Muscle of leg (tissue), 11 donors: ENCODE results near the gene RBMS1. TPM values are rescaled to one million over a fixed set of nuclear protein-coding genes. Genes with fewer than 3 reads are reported as not detected.
A peak's percentile ranks its signal among the peaks of the same experiment; 100 is the strongest.

Experiments used
- DNase-seq: peaks from one replicate; pipeline ENCODE4 v3.0.0; 2013
- H3K27ac ChIP-seq: one replicate; pipeline ENCODE4 v1.5.1; 2013; ENCODE audit warnings: mild to moderate bottlenecking, low read length, control low read depth
- H3K27me3 ChIP-seq: one replicate; pipeline ENCODE4 v1.6.1; 2013; ENCODE audit warnings: low read length; ENCODE audit not compliant: control insufficient read depth, insufficient read depth
- H3K36me3 ChIP-seq: one replicate; pipeline ENCODE4 v1.6.1; 2013; ENCODE audit warnings: low read length; ENCODE audit not compliant: control insufficient read depth, insufficient read depth
- H3K4me1 ChIP-seq: one replicate; pipeline ENCODE4 v1.6.1; 2013; ENCODE audit warnings: low read length; ENCODE audit not compliant: control insufficient read depth, insufficient read depth
- H3K4me3 ChIP-seq: one replicate; pipeline ENCODE4 v1.5.1; 2013; ENCODE audit warnings: low read length, control low read depth
- H3K9me3 ChIP-seq: replicated peaks from 2 replicates; pipeline ENCODE4 v1.6.1; 2013; ENCODE audit warnings: low read depth, low read length; ENCODE audit not compliant: control insufficient read depth
- WGBS: methylation state at CpG from one replicate; pipeline ENCODE4 v1.1.5; 2013; ENCODE audit warnings: missing lambda C conversion rate; ENCODE audit not compliant: insufficient coverage; 5-methylcytosine and 5-hydroxymethylcytosine counted together
- polyA plus RNA-seq, 8 donors: library from polyadenylated mRNA; unstranded; fragments of 120-200 nt; gene quantifications; one replicate each; pipeline versions ENCODE4 v1.2.1 to v1.2.3, GENCODE V29; 2013; ENCODE audit warnings: inconsistent platforms in 1 of 8, low replicate concordance in 1 of 8; ENCODE audit not compliant: insufficient read length in 8 of 8, insufficient read depth in 1 of 8
- total RNA-seq: library from RNA; stranded (reverse); fragments of 120-200 nt; gene quantifications from one replicate; pipeline ENCODE4 v1.2.4, GENCODE V29; 2013

Gene RBMS1
- total and polyA plus RNA-seq, 9 donors: 41.4 to 71.7 (median 56.6) TPM

DNA sequence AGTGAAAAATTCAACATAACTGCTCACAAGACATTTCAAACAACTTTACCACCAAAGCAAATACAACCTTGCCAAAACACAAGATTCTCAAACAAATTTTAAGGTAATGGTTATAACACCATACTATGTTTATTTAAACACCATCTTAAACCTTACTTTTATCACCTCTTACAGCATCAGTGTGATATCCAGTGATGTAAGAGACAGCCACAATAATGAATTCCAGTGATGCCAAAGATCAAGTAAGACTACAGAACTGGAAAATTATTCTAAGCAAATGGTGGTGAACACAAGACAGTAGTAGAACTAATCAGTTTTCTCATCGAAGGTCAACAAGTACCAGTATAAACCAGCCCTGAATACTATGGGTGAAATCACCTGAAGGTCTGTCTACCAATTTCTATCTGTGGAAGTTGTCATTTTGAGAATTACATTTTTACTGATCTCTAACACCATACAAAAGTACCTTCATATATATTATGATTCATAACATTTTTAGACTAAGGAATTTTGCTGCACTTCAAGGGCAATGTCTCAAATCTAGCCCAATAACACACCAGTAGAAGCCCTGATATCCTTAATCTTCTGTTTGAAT lies 146.2 kb downstream of the RBMS1 start:
- peaks cover 2% of the 10 kb centered on the region for H3K4me1 ChIP-seq
- no peaks in the 10 kb centered on the region for H3K27me3 ChIP-seq
- no CpG with 5 or more reads among the region's 1 CpG for WGBS
- H3K9me3 ChIP-seq: no peaks in the 10 kb centered on the region
- no peak for DNase-seq
- peaks cover 9% of the 10 kb centered on the region for H3K36me3 ChIP-seq
- no peak overlapping the region for H3K27ac ChIP-seq
- no peak overlapping the region for H3K4me3 ChIP-seq

DNA sequence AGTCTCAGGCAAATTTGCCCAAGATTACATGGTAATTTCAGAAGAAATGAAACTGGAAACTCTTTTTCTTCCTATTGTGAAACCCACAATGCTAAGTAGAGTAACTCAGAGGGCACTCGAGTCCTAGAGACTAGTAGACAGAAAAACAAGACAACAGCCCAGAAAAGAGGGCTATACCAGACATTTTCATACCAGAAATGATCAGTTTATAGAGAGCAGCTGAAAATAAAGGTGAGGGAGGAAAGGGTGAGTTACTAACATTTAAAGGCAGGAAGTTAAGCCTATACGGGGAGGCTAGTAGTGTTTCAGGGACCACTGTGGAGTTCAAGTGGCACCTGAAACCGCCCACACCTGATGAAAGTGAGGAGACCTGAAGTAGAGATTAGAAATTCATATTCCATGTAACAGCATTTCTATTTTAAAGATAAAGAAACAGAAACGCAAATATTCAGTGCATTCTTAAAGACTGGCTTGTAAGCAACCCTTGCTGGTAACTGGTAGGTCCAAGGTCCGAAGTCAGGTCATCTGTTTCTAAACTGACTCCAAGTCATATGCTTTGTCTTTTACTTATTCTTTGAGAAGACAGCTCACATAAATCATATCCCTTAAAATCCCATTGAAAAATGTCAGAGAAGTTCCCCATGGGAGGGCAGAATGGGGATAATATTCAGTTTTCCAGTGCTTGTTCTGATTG lies 148.4 kb downstream of the RBMS1 start:
- H3K36me3 ChIP-seq: peaks cover 8% of the 10 kb centered on the region
- no peaks in the 10 kb centered on the region for H3K27me3 ChIP-seq
- no peak overlapping the region for H3K27ac ChIP-seq
- no peaks in the 10 kb centered on the region for H3K9me3 ChIP-seq
- WGBS: 100% methylated on average over 1 of the region's 5 CpGs
- peaks cover 2% of the 10 kb centered on the region for H3K4me1 ChIP-seq
- H3K4me3 ChIP-seq: no peak overlapping the region
- DNase-seq: no peak

DNA sequence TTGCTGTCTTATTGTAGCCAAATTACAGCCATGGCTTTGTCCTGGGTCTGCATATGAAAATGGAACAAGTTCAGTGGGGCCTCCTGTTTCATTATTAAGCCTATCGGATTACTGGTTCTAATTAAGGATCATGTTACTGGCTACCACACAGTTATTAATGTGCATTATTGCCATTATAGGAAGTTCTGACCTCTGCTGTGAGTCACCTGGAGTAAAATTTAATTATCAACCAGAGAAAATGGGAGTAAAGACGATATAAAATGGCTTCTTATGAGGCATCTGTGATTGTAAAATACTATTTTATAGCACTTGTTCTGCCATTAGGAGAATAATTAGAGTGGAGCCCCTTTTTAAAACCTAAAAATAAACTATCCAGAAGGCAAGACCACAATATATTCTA lies 150.2 kb downstream of the RBMS1 start:
- no peak for DNase-seq
- H3K36me3 ChIP-seq: peaks cover 2% of the 10 kb centered on the region
- H3K27ac ChIP-seq: no peak overlapping the region
- no CpG with 5 or more reads among the region's 2 CpGs for WGBS
- H3K9me3 ChIP-seq: no peaks in the 10 kb centered on the region
- no peak overlapping the region for H3K4me3 ChIP-seq
- peaks cover 6% of the 10 kb centered on the region for H3K4me1 ChIP-seq
- no peaks in the 10 kb centered on the region for H3K27me3 ChIP-seq

DNA sequence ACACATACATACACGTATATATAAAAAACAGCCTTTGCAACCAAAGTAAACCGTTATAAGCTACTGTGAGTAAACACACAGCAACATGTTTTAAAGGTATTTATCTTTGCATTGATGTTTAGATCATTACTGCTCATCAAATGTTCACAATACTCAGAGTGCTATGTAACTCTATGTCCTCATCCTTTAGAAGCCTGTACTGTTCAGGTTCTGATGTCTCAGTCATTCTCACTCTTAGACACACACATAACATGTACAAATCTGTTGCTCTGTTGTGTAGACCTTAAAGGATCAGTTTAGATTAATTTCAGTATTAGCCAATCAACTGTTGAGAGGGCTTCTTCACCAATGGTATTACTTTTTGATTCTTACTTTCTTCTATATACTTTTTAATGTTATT lies 153.9 kb downstream of the RBMS1 start:
- Histone ChIP-seq H3K4me3 (no peak overlapping the region), H3K4me1 (peaks cover 10% of the 10 kb centered on the region), H3K27me3 (no peaks in the 10 kb centered on the region), H3K9me3 (no peaks in the 10 kb centered on the region), H3K36me3 (peaks cover 2% of the 10 kb centered on the region), H3K27ac (peak overlapping the region; percentile 30)
- WGBS: no CpG with 5 or more reads among the region's 2 CpGs
- DNase-seq: no peak

DNA sequence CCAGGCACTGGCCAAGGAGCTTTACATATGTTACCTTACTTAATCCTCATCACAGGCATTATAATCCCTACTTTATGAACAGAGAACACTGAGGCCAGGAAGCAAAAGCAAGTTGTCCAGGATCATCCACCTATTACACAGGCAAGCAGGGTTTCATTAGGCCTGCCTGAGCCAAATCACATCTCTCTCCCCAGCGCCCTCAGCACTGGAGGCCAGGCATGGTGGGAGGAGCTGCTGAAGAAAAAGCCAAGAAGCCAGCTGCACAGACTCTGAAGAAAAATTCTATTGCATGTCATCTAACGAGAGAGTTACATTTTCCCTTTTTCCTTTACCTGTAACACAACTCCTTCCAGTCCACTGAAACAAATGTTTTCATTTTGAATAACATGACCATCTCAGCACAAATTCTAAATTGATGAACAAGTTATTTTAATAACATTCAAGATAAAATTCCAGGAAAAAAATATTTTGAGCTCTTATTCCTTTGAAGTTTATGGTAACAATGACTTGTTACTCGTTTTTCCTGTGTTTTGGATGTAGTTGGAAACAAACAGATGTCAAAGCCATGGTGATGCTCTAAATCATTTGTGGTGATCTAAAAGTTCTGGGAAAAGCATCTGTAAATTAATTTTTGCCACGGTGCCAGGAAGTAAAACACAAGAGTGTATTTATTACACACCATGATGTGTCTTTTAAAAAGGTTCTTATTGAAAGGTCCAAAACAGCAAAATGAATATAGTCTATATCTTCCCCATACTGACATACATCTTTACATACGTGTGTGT lies 154.5 kb downstream of the RBMS1 start:
- DNase-seq: peak; percentile 88

DNA sequence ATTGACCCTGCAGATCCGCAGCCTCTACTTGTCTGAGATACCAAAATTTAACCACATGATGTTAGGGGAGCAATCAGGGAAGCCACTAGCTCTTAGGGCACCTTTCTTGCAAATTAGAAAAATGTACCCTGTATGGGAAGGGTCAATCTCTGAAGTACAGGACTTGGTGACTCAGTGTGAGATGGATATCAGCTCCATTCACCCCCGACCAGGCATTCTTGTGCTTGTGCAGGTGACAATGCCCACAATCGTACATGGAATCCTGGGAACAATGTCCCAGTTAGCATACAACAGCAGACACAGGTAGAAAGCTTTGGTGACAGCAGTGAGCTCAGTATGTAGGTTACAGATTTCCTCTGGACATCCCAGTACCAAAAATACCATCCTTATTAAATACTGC lies 155.9 kb downstream of the RBMS1 start:
- WGBS: no CpG with 5 or more reads among the region's 3 CpGs
- DNase-seq: no peak
- Histone ChIP-seq H3K4me1 (peaks cover 13% of the 10 kb centered on the region), H3K27ac (no peak overlapping the region), H3K36me3 (no peaks in the 10 kb centered on the region), H3K27me3 (no peaks in the 10 kb centered on the region), H3K9me3 (no peaks in the 10 kb centered on the region), H3K4me3 (no peak overlapping the region)

More for the DNA sequence above, 154.5 kb downstream of the RBMS1 start:
- Histone ChIP-seq H3K27ac (peak overlapping the region; percentile 30), H3K36me3 (peaks cover 2% of the 10 kb centered on the region), H3K9me3 (no peaks in the 10 kb centered on the region), H3K27me3 (no peaks in the 10 kb centered on the region), H3K4me3 (no peak overlapping the region), H3K4me1 (peaks cover 10% of the 10 kb centered on the region)
- whole genome bisulfite sequencing: 17% methylated on average over 1 of the region's 5 CpGs

DNA sequence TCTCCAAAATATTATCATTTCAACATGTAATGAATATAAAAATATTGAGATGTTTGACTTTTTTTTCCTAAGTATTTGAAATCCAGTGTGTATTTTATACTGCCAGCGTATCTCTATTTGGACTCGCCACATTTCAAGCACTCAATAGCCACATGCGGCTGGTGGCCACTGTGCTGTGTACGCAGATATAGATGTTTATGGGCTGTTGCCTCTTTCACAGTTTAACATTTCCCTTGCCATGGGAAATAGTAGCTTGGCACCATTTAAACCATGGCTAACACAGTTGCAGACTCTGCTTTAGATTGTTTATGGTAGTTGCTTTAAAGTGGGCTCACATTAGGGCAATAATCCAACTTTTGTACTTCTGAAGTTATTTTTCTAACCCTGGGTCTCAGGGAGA lies 157.0 kb downstream of the RBMS1 start:
- no peaks in the 10 kb centered on the region for H3K36me3 ChIP-seq
- H3K27me3 ChIP-seq: no peaks in the 10 kb centered on the region
- WGBS: no CpG with 5 or more reads among the region's 4 CpGs
- H3K4me1 ChIP-seq: peaks cover 13% of the 10 kb centered on the region
- no peak overlapping the region for H3K4me3 ChIP-seq
- H3K9me3 ChIP-seq: no peaks in the 10 kb centered on the region
- no peak overlapping the region for H3K27ac ChIP-seq
- no peak for DNase-seq

DNA sequence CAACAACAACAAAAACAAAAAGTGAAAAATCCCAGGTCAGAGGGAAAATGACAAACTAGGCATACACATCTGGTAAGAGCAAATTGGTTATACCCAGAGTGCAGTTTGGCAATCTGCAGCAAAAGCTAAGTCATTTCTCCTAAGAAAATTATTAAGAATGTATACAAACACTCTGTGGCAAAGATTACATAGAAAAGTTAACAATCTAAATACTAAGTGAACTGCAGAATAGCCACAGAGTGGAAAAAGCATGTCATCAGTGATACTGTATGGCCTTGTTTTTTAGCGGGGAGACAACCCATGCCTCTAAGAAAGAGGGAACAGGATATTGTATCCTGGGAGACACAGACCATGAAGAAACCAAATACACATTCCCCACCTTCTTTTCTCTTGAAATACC lies 157.5 kb downstream of the RBMS1 start:
- Histone ChIP-seq H3K27me3 (no peaks in the 10 kb centered on the region), H3K4me3 (no peak overlapping the region), H3K36me3 (no peaks in the 10 kb centered on the region), H3K27ac (no peak overlapping the region), H3K9me3 (no peaks in the 10 kb centered on the region), H3K4me1 (peaks cover 13% of the 10 kb centered on the region)
- peak; percentile 70 for DNase-seq
- no CpG with 5 or more reads among the region's 1 CpG for WGBS

DNA sequence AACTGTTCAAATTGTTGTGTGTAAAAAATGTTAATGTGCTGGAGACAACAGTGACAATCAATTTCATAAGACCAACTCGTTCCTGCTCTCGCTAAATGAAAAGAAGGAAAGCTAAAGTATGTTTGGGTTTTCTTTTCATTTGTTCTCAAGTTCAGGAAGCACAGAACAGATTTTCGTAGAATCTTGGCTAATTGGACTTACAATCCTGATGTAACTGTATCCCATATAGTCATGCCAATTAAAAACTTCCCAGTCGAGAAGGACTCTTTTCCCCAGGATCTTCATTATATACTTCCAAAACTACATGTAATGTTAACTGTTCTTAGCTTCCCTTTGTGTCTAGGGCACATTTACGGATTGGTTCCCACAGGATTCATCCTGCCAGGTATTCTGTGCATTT lies 158.2 kb downstream of the RBMS1 start:
- H3K27me3 ChIP-seq: no peaks in the 10 kb centered on the region
- DNase-seq: peak; percentile 51
- H3K4me3 ChIP-seq: no peak overlapping the region
- H3K4me1 ChIP-seq: peaks cover 13% of the 10 kb centered on the region
- no CpG with 5 or more reads among the region's 5 CpGs for WGBS
- peak overlapping the region; percentile 16 for H3K27ac ChIP-seq
- H3K9me3 ChIP-seq: no peaks in the 10 kb centered on the region
- H3K36me3 ChIP-seq: no peaks in the 10 kb centered on the region

DNA sequence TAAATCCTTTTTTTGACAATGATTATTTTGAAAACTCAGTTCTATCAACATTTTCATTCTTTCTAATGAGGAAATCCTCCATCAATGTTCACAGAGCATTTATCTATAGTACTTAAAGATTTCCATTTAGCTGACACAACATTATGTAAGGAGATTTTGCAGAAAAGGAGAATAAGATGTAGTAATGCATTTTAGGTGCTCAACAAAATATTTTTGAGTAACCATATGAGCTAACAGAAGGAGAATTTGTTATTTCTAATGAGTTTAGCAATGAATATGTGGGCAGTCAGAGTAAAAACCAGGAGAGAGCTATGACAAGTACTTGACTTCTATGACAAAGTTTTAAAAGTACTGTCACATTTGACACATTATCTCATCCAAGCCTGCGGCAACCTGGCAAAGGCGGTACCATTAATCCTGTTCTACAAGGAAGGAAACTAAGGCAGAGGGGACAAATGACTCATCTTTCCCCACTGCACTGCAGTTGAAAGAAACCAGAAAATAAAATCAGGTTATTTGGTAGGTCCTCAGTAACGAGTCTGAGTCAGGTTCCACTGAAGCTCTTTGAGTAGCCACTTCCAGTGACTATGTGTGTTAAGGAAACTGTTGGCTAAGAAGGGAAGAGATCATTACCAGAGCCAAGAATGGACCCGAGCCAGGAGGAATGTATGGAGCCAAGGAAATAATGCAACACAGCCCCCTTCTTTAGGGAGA lies 159.4 kb downstream of the RBMS1 start:
- 33% methylated on average over 2 of the region's 4 CpGs for WGBS
- peak; percentile 93 for DNase-seq
- peak overlapping the region; percentile 37 for H3K27ac ChIP-seq
- H3K27me3 ChIP-seq: no peaks in the 10 kb centered on the region
- no peaks in the 10 kb centered on the region for H3K9me3 ChIP-seq
- H3K36me3 ChIP-seq: no peaks in the 10 kb centered on the region
- peaks cover 14% of the 10 kb centered on the region for H3K4me1 ChIP-seq
- H3K4me3 ChIP-seq: no peak overlapping the region
